ENCODE measurements around the gene PRKCB.
A peak's percentile ranks its signal among the peaks of the same experiment; 100 is the strongest.
"Not testable (repeated sequence)": the region's sequence is repeated elsewhere in the genome, so short reads cannot be mapped to it uniquely, and the experiment has no call there.

The PRKCB gene

GRCh38 chr16:24191876-24192402, 356.2 kb downstream of the PRKCB start:
- DNase-seq, result no peak

- DNase-seq, result no peak
Observed at GRCh38 chr16:24195221-24195620, 359.4 kb downstream of the PRKCB start.

- no peak for DNase-seq
Observed at GRCh38 chr16:24198807-24199533, 363.2 kb downstream of the PRKCB start.

- no peak for DNase-seq
Observed at GRCh38 chr16:24203675-24204074, 367.9 kb downstream of the PRKCB start.

- no peak for DNase-seq
Observed at GRCh38 chr16:24204150-24204665, 368.4 kb downstream of the PRKCB start.

GRCh38 chr16:24206926-24207325, 371.1 kb downstream of the PRKCB start:
- no peak for DNase-seq

GRCh38 chr16:24208710-24209109, 372.9 kb downstream of the PRKCB start:
- no peak for DNase-seq

- no peak for DNase-seq
Observed at GRCh38 chr16:24214992-24215391, 379.2 kb downstream of the PRKCB start.

GRCh38 chr16:24216961-24217360, 381.2 kb downstream of the PRKCB start:
- no peak for DNase-seq

- DNase-seq, result no peak
Observed at GRCh38 chr16:24217461-24217860, 381.7 kb downstream of the PRKCB start.

- DNase-seq, result no peak
Observed at GRCh38 chr16:24218299-24218698, 382.5 kb downstream of the PRKCB start.

- no peak for DNase-seq
Observed at GRCh38 chr16:24221219-24221618, 385.4 kb downstream of the PRKCB start.

GRCh38 chr16:24228514-24228913, 392.7 kb downstream of the PRKCB start:
- no peak for DNase-seq

- no peak for DNase-seq
Observed at GRCh38 chr16:24232936-24233335, 397.2 kb downstream of the PRKCB start.

- DNase-seq, result no peak
Observed at GRCh38 chr16:24234737-24235136, 399.0 kb downstream of the PRKCB start.

- DNase-seq, result no peak
Observed at GRCh38 chr16:24235806-24236205, 400.0 kb downstream of the PRKCB start.

- not testable (repeated sequence) for DNase-seq
Observed at GRCh38 chr16:24238846-24239245, 403.1 kb downstream of the PRKCB start.

GRCh38 chr16:24246911-24247607, 411.3 kb downstream of the PRKCB start:
- no peak for DNase-seq

- peak; percentile 65 for DNase-seq
Observed at GRCh38 chr16:24253192-24253591, 417.4 kb downstream of the PRKCB start.

GRCh38 chr16:24255456-24256371, 419.9 kb downstream of the PRKCB start, which contains the start of gene CACNG3:
TSS of gene CACNG3 (plus strand) at chr16:24256335. CDS start at chr16:24256755, 420 bp downstream.
- peak; percentile 20 for DNase-seq

- no peak for DNase-seq
Observed at GRCh38 chr16:24257958-24258357, 422.2 kb downstream of the PRKCB start.

GRCh38 chr16:24258791-24259190, 423.0 kb downstream of the PRKCB start:
- no peak for DNase-seq

- no peak for DNase-seq
Observed at GRCh38 chr16:24262816-24263215, 427.0 kb downstream of the PRKCB start.
